ENCODE data around the gene VMO1.

The VMO1 gene

GRCh38 chr17:4822835-4823234 is 36.7 kb upstream of the VMO1 start:
- no peak for DNase-seq (ENCODE audit: low read depth)
- TF ChIP-seq, protein P1, sequence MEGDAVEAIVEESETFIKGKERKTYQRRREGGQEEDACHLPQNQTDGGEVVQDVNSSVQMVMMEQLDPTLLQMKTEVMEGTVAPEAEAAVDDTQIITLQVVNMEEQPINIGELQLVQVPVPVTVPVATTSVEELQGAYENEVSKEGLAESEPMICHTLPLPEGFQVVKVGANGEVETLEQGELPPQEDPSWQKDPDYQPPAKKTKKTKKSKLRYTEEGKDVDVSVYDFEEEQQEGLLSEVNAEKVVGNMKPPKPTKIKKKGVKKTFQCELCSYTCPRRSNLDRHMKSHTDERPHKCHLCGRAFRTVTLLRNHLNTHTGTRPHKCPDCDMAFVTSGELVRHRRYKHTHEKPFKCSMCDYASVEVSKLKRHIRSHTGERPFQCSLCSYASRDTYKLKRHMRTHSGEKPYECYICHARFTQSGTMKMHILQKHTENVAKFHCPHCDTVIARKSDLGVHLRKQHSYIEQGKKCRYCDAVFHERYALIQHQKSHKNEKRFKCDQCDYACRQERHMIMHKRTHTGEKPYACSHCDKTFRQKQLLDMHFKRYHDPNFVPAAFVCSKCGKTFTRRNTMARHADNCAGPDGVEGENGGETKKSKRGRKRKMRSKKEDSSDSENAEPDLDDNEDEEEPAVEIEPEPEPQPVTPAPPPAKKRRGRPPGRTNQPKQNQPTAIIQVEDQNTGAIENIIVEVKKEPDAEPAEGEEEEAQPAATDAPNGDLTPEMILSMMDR (IDR thresholded peaks at IDR 0.05; ENCODE audit: low read depth, low read length, missing control alignments): no peak
- H3K4me3 ChIP-seq (ENCODE audit: low read depth, low read length): no peak overlapping the region

- H3K4me3 ChIP-seq (ENCODE audit: low read depth, low read length): no peak overlapping the region
- DNase-seq (ENCODE audit: low read depth): no peak
- TF ChIP-seq, protein P1 (IDR thresholded peaks at IDR 0.05; ENCODE audit: low read depth, low read length, missing control alignments): no peak
Measured at GRCh38 chr17:4818276-4818675, 32.1 kb upstream of the VMO1 start.

GRCh38 chr17:4816826-4817225 is 30.7 kb upstream of the VMO1 start:
- TF ChIP-seq, protein P1 (IDR thresholded peaks at IDR 0.05; ENCODE audit: low read depth, low read length, missing control alignments): no peak
- H3K4me3 ChIP-seq (ENCODE audit: low read depth, low read length): no peak overlapping the region
- no peak for DNase-seq (ENCODE audit: low read depth)

GRCh38 chr17:4815043-4815675 is 29.0 kb upstream of the VMO1 start:
- H3K4me3 ChIP-seq (ENCODE audit: low read depth, low read length): no peak overlapping the region
- DNase-seq (ENCODE audit: low read depth): no peak
- TF ChIP-seq, protein P1 (IDR thresholded peaks at IDR 0.05; ENCODE audit: low read depth, low read length, missing control alignments): peak; percentile 39

- H3K4me3 ChIP-seq (ENCODE audit: low read depth, low read length): no peak overlapping the region
- DNase-seq (ENCODE audit: low read depth): no peak
- TF ChIP-seq, protein P1 (IDR thresholded peaks at IDR 0.05; ENCODE audit: low read depth, low read length, missing control alignments): no peak
Measured at GRCh38 chr17:4812690-4813089, 26.5 kb upstream of the VMO1 start.

DNA sequence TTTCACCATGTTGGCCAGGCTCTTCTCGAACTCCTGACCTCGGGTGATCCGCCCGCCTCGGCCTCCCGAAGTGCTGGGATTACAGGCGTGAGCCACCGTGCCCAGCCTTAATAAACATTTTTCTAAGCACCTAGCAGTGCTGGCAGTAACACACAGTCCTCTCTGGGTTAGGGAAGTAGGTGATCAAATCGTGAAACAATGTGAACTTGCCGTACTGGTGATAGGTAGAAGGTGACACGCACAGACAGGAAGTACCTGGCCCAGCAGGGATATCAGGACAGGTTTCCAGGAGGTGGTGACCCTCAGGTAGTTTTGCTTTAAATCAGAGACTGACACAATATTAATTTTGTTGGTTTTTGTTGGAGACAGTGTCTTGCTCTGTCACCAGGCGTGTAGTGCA is 25.3 kb upstream of the VMO1 start:
- no peak for DNase-seq (ENCODE audit: low read depth)
- TF ChIP-seq, protein P1 (IDR thresholded peaks at IDR 0.05; ENCODE audit: low read depth, low read length, missing control alignments): no peak
- no peak overlapping the region for H3K4me3 ChIP-seq (ENCODE audit: low read depth, low read length)

GRCh38 chr17:4810696-4811290 is 24.6 kb upstream of the VMO1 start:
- TF ChIP-seq, protein P1 (IDR thresholded peaks at IDR 0.05; ENCODE audit: low read depth, low read length, missing control alignments): no peak
- no peak for DNase-seq (ENCODE audit: low read depth)
- no peak overlapping the region for H3K4me3 ChIP-seq (ENCODE audit: low read depth, low read length)

Measured in GM12864 (cell line).